ENCODE measurements around the gene DCC. TPM values are rescaled to one million over a fixed set of nuclear protein-coding genes. Genes with fewer than 3 reads are reported as not detected.

Gene DCC
- total RNA-seq, 1 experiment from 2014 or later, result not detected

- TF ChIP-seq CTCF (conservative IDR thresholded peaks at IDR 0.05; ENCODE audit: low read depth, low read length), result no peak
- no peak for TF ChIP-seq EZH2 (IDR thresholded peaks at IDR 0.05; ENCODE audit: low read length, unreplicated experiment)
- TF ChIP-seq EZH2phosphoT487 (IDR thresholded peaks at IDR 0.05; ENCODE audit: borderline replicate concordance, low read length), result no peak
- ChIA-PET CTCF (no interaction called here), POLR2A (ENCODE audit: unreplicated experiment) (no interaction called here)
- Histone ChIP-seq H3K27me3 (ENCODE audit: low read length) (no peaks in the 10 kb centered on the region), H3K36me3 (ENCODE audit: low read depth, low read length) (no peaks in the 10 kb centered on the region), H3K9me3 (ENCODE audit: low read length) (no peaks in the 10 kb centered on the region), H3K79me2 (ENCODE audit: low read length) (no peaks in the 10 kb centered on the region), H3K27ac (ENCODE audit: low read length) (no peak overlapping the region), H3K9ac (ENCODE audit: low read length) (no peak overlapping the region), H3K4me3 (ENCODE audit: low read length) (no peak overlapping the region), H3K9me2 (replicated peaks; ENCODE audit: low read length) (no peaks in the 10 kb centered on the region), H3K4me2 (ENCODE audit: low read length) (no peak overlapping the region), H4K20me1 (ENCODE audit: low read length) (no peaks in the 10 kb centered on the region), H3F3A (ENCODE audit: low read length, unreplicated experiment) (no peaks in the 10 kb centered on the region), H3K4me1 (ENCODE audit: insufficient read depth, low read length) (no peaks in the 10 kb centered on the region), H2AFZ (ENCODE audit: low read length) (no peak overlapping the region)
- intact Hi-C loops (cut with micrococcal nuclease), result no loop called here
- BruUV-seq (replicated peaks), result no TSS peak
- ATAC-seq (no peak), DNase-seq (no peak)
Measured at GRCh38 chr18:52945552-52945951, 605.6 kb downstream of the DCC start.

- Histone ChIP-seq H3K79me2 (ENCODE audit: low read length) (no peaks in the 10 kb centered on the region), H3K9ac (ENCODE audit: low read length) (no peak overlapping the region), H3K4me1 (ENCODE audit: insufficient read depth, low read length) (no peaks in the 10 kb centered on the region), H3F3A (ENCODE audit: low read length, unreplicated experiment) (no peaks in the 10 kb centered on the region), H3K36me3 (ENCODE audit: low read depth, low read length) (no peaks in the 10 kb centered on the region), H3K27me3 (ENCODE audit: low read length) (no peaks in the 10 kb centered on the region), H3K9me2 (replicated peaks; ENCODE audit: low read length) (no peaks in the 10 kb centered on the region), H3K4me2 (ENCODE audit: low read length) (no peak overlapping the region), H3K9me3 (ENCODE audit: low read length) (peaks cover 7% of the 10 kb centered on the region; the same call in 1 of the 2 replicates), H3K27ac (ENCODE audit: low read length) (no peak overlapping the region), H4K20me1 (ENCODE audit: low read length) (no peaks in the 10 kb centered on the region), H3K4me3 (ENCODE audit: low read length) (no peak overlapping the region), H2AFZ (ENCODE audit: low read length) (no peak overlapping the region)
- ChIA-PET POLR2A (ENCODE audit: unreplicated experiment) (no interaction called here), CTCF (no interaction called here)
- ATAC-seq, result no peak
- DNase-seq, result no peak
- TF ChIP-seq EZH2phosphoT487 (IDR thresholded peaks at IDR 0.05; ENCODE audit: borderline replicate concordance, low read length) (no peak), CTCF (conservative IDR thresholded peaks at IDR 0.05; ENCODE audit: low read depth, low read length) (no peak), EZH2 (IDR thresholded peaks at IDR 0.05; ENCODE audit: low read length, unreplicated experiment) (no peak)
- intact Hi-C loops (cut with micrococcal nuclease), result no loop called here
- no TSS peak for BruUV-seq (replicated peaks)
Measured at GRCh38 chr18:52948868-52949444, 609.0 kb downstream of the DCC start.

- POLR2A ChIA-PET (ENCODE audit: unreplicated experiment), result no interaction called here
- no peak overlapping the region for H2AFZ ChIP-seq (ENCODE audit: low read length)
- H4K20me1 ChIP-seq (ENCODE audit: low read length), result no peaks in the 10 kb centered on the region
- TF ChIP-seq EZH2phosphoT487 (IDR thresholded peaks at IDR 0.05; ENCODE audit: borderline replicate concordance, low read length), result no peak
- no peak for TF ChIP-seq EZH2 (IDR thresholded peaks at IDR 0.05; ENCODE audit: low read length, unreplicated experiment)
- no peak for TF ChIP-seq CTCF (conservative IDR thresholded peaks at IDR 0.05; ENCODE audit: low read depth, low read length)
- no TSS peak for BruUV-seq (replicated peaks)
- no peaks in the 10 kb centered on the region for H3K79me2 ChIP-seq (ENCODE audit: low read length)
- no peaks in the 10 kb centered on the region for H3K36me3 ChIP-seq (ENCODE audit: low read depth, low read length)
- H3K4me1 ChIP-seq (ENCODE audit: insufficient read depth, low read length), result no peaks in the 10 kb centered on the region
- no peaks in the 10 kb centered on the region for H3K27me3 ChIP-seq (ENCODE audit: low read length)
- no peaks in the 10 kb centered on the region for H3K9me2 ChIP-seq (replicated peaks; ENCODE audit: low read length)
- intact Hi-C loops (cut with micrococcal nuclease), result no loop called here
- DNase-seq (peak; percentile 52), ATAC-seq (no peak)
- H3F3A ChIP-seq (ENCODE audit: low read length, unreplicated experiment), result no peaks in the 10 kb centered on the region
- peaks cover 7% of the 10 kb centered on the region; the same call in 1 of the 2 replicates for H3K9me3 ChIP-seq (ENCODE audit: low read length)
- no peak overlapping the region for H3K4me2 ChIP-seq (ENCODE audit: low read length)
- no peak overlapping the region for H3K4me3 ChIP-seq (ENCODE audit: low read length)
- H3K9ac ChIP-seq (ENCODE audit: low read length), result no peak overlapping the region
- CTCF ChIA-PET, result no interaction called here
- no peak overlapping the region for H3K27ac ChIP-seq (ENCODE audit: low read length)
Measured at GRCh38 chr18:52950155-52950554, 610.2 kb downstream of the DCC start.

Measured in PC-3 (cell line).